Adrenal gland (tissue), 12 donors: ENCODE data around the gene KHDC3L. TPM values are rescaled to one million over a fixed set of nuclear protein-coding genes. Genes with fewer than 3 reads are reported as not detected.

Source experiments
- DNase-seq, 7 donors: peaks; one replicate each; pipeline ENCODE4 v3.0.0-alpha.2; 2019 to 2020
- H3K27ac ChIP-seq, 5 donors: fragments of 200-600 bp; sonication (generic) in 4 of 5; 1 replicate in 3 of 5; 2 replicates in 2 of 5; pipeline versions ENCODE4 v1.5.1 to v1.8.0; 2016 to 2020; ENCODE audit warnings: mild to moderate bottlenecking in 1 of 5
- H3K27me3 ChIP-seq: fragments of 200-600 bp; 2 replicates; pipeline ENCODE4 v1.8.0; 2021
- H3K36me3 ChIP-seq, 2 donors: fragments of 200-600 bp; replicated peaks in 1 of 2; 1 replicate in 1 of 2; 2 replicates in 1 of 2; pipeline versions ENCODE4 v1.5.1 to v1.8.0; 2018 to 2022
- H3K4me1 ChIP-seq, 2 donors: fragments of 200-600 bp; replicated peaks in 1 of 2; 1 replicate in 1 of 2; 2 replicates in 1 of 2; pipeline versions ENCODE4 v1.5.1 to v1.8.0; 2018 to 2021
- H3K4me3 ChIP-seq, 4 donors: fragments of 200-600 bp; sonication (generic) in 3 of 4; one replicate each; pipeline ENCODE4 v1.5.1; 2016 to 2018
- H3K9me3 ChIP-seq, 3 donors: fragments of 200-600 bp; sonication (generic) in 1 of 3; replicated peaks in 1 of 3; 1 replicate in 2 of 3; 2 replicates in 1 of 3; pipeline versions ENCODE4 v1.5.1 to v1.8.0; 2016 to 2021
- CTCF ChIP-seq, 6 experiments: fragments of 450-650 bp in 4 of 6; fragments of 200-600 bp in 2 of 6; sonication (generic) in 1 of 6; IDR thresholded peaks; 1 replicate in 5 of 6; 2 replicates in 1 of 6; pipeline versions ENCODE4 v1.5.1 to v1.8.0; 2016 to 2021; ENCODE audit warnings: antibody characterized with exemption in 6 of 6, mild to moderate bottlenecking in 2 of 6, moderate library complexity in 1 of 6
- POLR2A ChIP-seq, 2 donors: fragments of 450-650 bp; IDR thresholded peaks; one replicate each; pipeline ENCODE4 v1.6.1; 2017; ENCODE audit warnings: antibody characterized with exemption in 2 of 2, mild to moderate bottlenecking in 2 of 2, moderate library complexity in 1 of 2
- WGBS, 4 donors: extraction: QIAGEN DNeasy Blood & Tissue Kit in 2 of 4; methylation state at CpG; one replicate each; pipeline versions ENCODE4 v1.1.5 to v1.1.7; 2013 to 2017; 5-methylcytosine and 5-hydroxymethylcytosine counted together
- intact Hi-C, 2 donors: fragments of 100-400 bp; cut with DNase I; formaldehyde crosslinking; loops; one replicate each; pipeline versions ENCODE4 v1.14.1 to v1.15.0; 2022 to 2023
- polyA plus RNA-seq, 3 donors: library from polyadenylated mRNA; stranded (reverse); fragments of 200-250 nt in 2 of 3; fragments of 350-450 nt in 1 of 3; fragmentation: Illumina TruSeq in 1 of 3; extraction: RNeasy Lipid Tissue Mini Kit (QIAGEN cat#74804) in 1 of 3; gene quantifications; one replicate each; pipeline ENCODE4 v1.2.3, GENCODE V29; 2013 to 2014
- total RNA-seq, 9 donors: library from RNA; depleted of rRNA in 4 of 9; stranded (reverse); fragments of >200 nt in 4 of 9; fragments of 120-200 nt in 1 of 9; fragmentation: NEBNext Ultra II Directional in 1 of 9; extraction: Animal tissue kit (Norgen Biotek cat#: 25700) in 1 of 9; gene quantifications; one replicate each; pipeline versions ENCODE4 v1.1.0 to v1.2.4, GENCODE V29; 2013 to 2023
- donor health status: healthy with polysubstance abuse.
- donor health status: Bipolar disorder and iron deficiency.
- donor health status: DM: yes; HTN: yes; CAD: no.
- donor health status: DM: no; HTN: no; CAD: no.
- donor health status: DM: no; HTN: no; CAD: no.
- donor health status: DM: yes; HTN: yes; CAD: no.

The KHDC3L gene
- total and polyA plus RNA-seq, 12 donors, result not detected

GRCh38 chr6:73349311-73349710 lies 13.1 kb upstream of the KHDC3L start:
- no peaks in the 10 kb centered on the region for H3K36me3 ChIP-seq
- no peak for TF ChIP-seq POLR2A (IDR thresholded peaks at IDR 0.05)
- no peak for TF ChIP-seq CTCF (IDR thresholded peaks at IDR 0.05)
- WGBS, 4 donors, result 17 to 22% (median 19%) methylated on average over 6 of the region's 6 CpGs
- intact Hi-C loops, result no loop called here
- no peak for DNase-seq
- no peak overlapping the region for H3K27ac ChIP-seq
- no peaks in the 10 kb centered on the region for H3K9me3 ChIP-seq
- no peak overlapping the region for H3K4me3 ChIP-seq
- H3K27me3 ChIP-seq, result peaks cover 16% of the 10 kb centered on the region
- H3K4me1 ChIP-seq, result no peaks in the 10 kb centered on the region

- intact Hi-C loops, result no loop called here
- Histone ChIP-seq H3K4me1 (no peaks in the 10 kb centered on the region), H3K27ac (no peak within 1 kb of the TSS), H3K36me3 (no peaks in the 10 kb centered on the region), H3K9me3 (no peaks in the 10 kb centered on the region), H3K27me3 (peaks cover 5% of the 10 kb centered on the region), H3K4me3 (no peak within 1 kb of the TSS)
- no peak for TF ChIP-seq POLR2A (IDR thresholded peaks at IDR 0.05)
- no peak for TF ChIP-seq CTCF (IDR thresholded peaks at IDR 0.05)
- 74 to 91% (median 87%) methylated on average over 30 to 59 of the region's 59 CpGs for WGBS, 4 donors
- DNase-seq, result no peak
Measured at GRCh38 chr6:73353636-73354593, 8.5 kb upstream of the KHDC3L start, which contains the start of gene DPPA5. TSS of gene DPPA5 (minus strand) at chr6:73354276. CDS start at chr6:73354225, 51 bp downstream.

GRCh38 chr6:73362869-73363536 lies 545 bp downstream of the KHDC3L start:
- no peaks in the 10 kb centered on the region for H3K9me3 ChIP-seq
- no peaks in the 10 kb centered on the region for H3K4me1 ChIP-seq
- intact Hi-C loops, result no loop called here
- 90 to 98% (median 91%) methylated on average over 10 to 31 of the region's 31 CpGs for WGBS, 4 donors
- TF ChIP-seq POLR2A (IDR thresholded peaks at IDR 0.05), result no peak
- no peak for TF ChIP-seq CTCF (IDR thresholded peaks at IDR 0.05)
- H3K27me3 ChIP-seq, result no peaks in the 10 kb centered on the region
- H3K27ac ChIP-seq, result no peak overlapping the region
- DNase-seq, result no peak
- H3K4me3 ChIP-seq, result no peak overlapping the region
- no peaks in the 10 kb centered on the region for H3K36me3 ChIP-seq

GRCh38 chr6:73363537-73363875 lies 1.0 kb downstream of the KHDC3L start:
- no peak for DNase-seq
- 90 to 94% (median 93%) methylated on average over 2 to 23 of the region's 23 CpGs for WGBS, 4 donors
- Histone ChIP-seq H3K27ac (no peak overlapping the region), H3K9me3 (no peaks in the 10 kb centered on the region), H3K4me1 (no peaks in the 10 kb centered on the region), H3K36me3 (no peaks in the 10 kb centered on the region), H3K4me3 (no peak overlapping the region), H3K27me3 (no peaks in the 10 kb centered on the region)
- TF ChIP-seq CTCF (IDR thresholded peaks at IDR 0.05) (no peak), POLR2A (IDR thresholded peaks at IDR 0.05) (no peak)
- intact Hi-C loops, result no loop called here
